DND-41 (cell line): Measurements from ENCODE around the gene VPS11.
"Not testable (repeated sequence)": the region's sequence is repeated elsewhere in the genome, so short reads cannot be mapped to it uniquely, and the experiment has no call there.

Source experiments
- ATAC-seq: fragments of 200-7000 bp; cut with Tn5 transposase; 3 replicates; pipeline ENCODE4 v1.9.1; 2021; ENCODE audit warnings: low read depth; ENCODE audit not compliant: insufficient read depth
- DNase-seq: peaks from one replicate; pipeline ENCODE4 v3.0.0-alpha.2; 2020
- H2AFZ ChIP-seq: 2 replicates; pipeline ENCODE4 v1.6.0; 2012; ENCODE audit warnings: low read depth, low read length
- H3K27ac ChIP-seq: 2 replicates; pipeline ENCODE4 v1.5.1; 2012; ENCODE audit warnings: low read length, inconsistent platforms
- H3K27me3 ChIP-seq: fragments of 200-600 bp; sonication (generic); 2 replicates; pipeline ENCODE4 v1.6.0; 2012; ENCODE audit warnings: low read length, mild to moderate bottlenecking, inconsistent platforms; ENCODE audit not compliant: insufficient read depth, poor library complexity
- H3K36me3 ChIP-seq: 2 replicates; pipeline ENCODE4 v1.5.1; 2012; ENCODE audit warnings: low read length, inconsistent platforms; ENCODE audit not compliant: insufficient read depth
- H3K4me1 ChIP-seq: 2 replicates; pipeline ENCODE4 v1.5.1; 2012; ENCODE audit warnings: mild to moderate bottlenecking, low read length; ENCODE audit not compliant: insufficient read depth
- H3K4me2 ChIP-seq: 2 replicates; pipeline ENCODE4 v1.6.0; 2012; ENCODE audit warnings: mild to moderate bottlenecking, moderate library complexity, low read length, inconsistent platforms; ENCODE audit not compliant: insufficient read depth
- H3K4me3 ChIP-seq, 2 experiments: fragments of 200-600 bp in 1 of 2; shearing (Covaris generic) in 1 of 2; 2 replicates each; pipeline ENCODE4 v1.5.1; 2012 to 2016; ENCODE audit warnings: inconsistent platforms in 2 of 2, low read length in 2 of 2, mild to moderate bottlenecking in 2 of 2, low read depth in 1 of 2, moderate library complexity in 1 of 2
- H3K79me2 ChIP-seq: 2 replicates; pipeline ENCODE4 v1.6.0; 2012; ENCODE audit warnings: low read length, inconsistent platforms; ENCODE audit not compliant: insufficient read depth
- H3K9ac ChIP-seq: 2 replicates; pipeline ENCODE4 v1.6.0; 2012; ENCODE audit warnings: low read depth, mild to moderate bottlenecking, inconsistent platforms, low read length, moderate library complexity
- H3K9me3 ChIP-seq: 2 replicates; pipeline ENCODE4 v1.5.1; 2012; ENCODE audit warnings: low read length, moderate library complexity, mild to moderate bottlenecking, inconsistent platforms; ENCODE audit not compliant: insufficient read depth, severe bottlenecking
- H4K20me1 ChIP-seq: 2 replicates; pipeline ENCODE4 v1.6.0; 2012; ENCODE audit warnings: low read length; ENCODE audit not compliant: insufficient read depth
- EZH2 ChIP-seq: IDR thresholded peaks from 3 replicates; pipeline ENCODE4 v1.6.1; 2012; ENCODE audit warnings: borderline replicate concordance, low read depth, mild to moderate bottlenecking, moderate library complexity, low read length, inconsistent platforms; ENCODE audit not compliant: severe bottlenecking
- TF ChIP-seq, protein P1 (sequence below): IDR thresholded peaks from 2 replicates; pipeline ENCODE4 v1.5.1; 2012; ENCODE audit warnings: borderline replicate concordance, low read length, moderate library complexity, mild to moderate bottlenecking; ENCODE audit not compliant: poor library complexity, severe bottlenecking; ENCODE audit errors: extremely low read depth

VPS11 gene

DNA sequence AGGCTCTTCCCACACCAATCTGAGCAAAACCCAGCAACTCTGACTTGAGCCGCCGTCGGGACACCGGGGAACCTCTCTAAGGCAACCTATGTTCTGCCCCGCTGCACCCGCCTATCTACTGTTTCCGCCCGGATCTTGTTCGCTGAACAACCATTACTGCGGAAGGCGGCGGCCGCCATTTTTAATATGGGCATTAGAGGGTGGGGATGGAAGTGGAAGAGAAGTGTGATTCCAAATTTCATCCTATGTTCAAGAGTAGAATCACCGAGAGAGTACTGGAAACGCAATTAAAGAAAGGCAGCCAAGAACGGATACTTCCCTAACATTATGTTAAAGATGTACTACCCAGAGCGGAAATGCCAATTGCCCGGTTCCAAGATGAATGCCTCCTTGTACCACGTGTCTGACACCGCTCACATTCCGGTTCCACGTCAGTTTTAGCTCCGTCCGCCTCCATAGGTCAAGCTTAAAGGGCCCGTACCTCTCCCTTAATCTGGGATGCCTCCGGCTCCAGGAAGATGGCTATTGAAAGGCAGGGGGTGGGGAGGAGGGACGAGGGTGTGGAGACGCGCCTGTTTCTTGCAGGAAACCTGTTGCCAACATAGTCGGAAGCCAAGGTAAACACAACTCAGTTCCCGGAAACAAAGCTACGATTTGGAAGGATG lies 34.3 kb downstream of the VPS11 start, which contains the start of gene DPAGT1:
DPAGT1 (minus strand) TSS at position 95 of the 665 bp plus-strand sequence. CDS start 198 bp downstream, outside the sequence.
- H3K4me3 ChIP-seq: peak within 1 kb of the TSS; percentile 71 to 77
- ATAC-seq: peak; percentile 87
- H3K27ac ChIP-seq: peak within 1 kb of the TSS; percentile 90
- DNase-seq: peak; percentile 90
- peak within 1 kb of the TSS; percentile 83 for H2AFZ ChIP-seq
- no peaks in the 10 kb centered on the region for H4K20me1 ChIP-seq
- TF ChIP-seq, protein P1, sequence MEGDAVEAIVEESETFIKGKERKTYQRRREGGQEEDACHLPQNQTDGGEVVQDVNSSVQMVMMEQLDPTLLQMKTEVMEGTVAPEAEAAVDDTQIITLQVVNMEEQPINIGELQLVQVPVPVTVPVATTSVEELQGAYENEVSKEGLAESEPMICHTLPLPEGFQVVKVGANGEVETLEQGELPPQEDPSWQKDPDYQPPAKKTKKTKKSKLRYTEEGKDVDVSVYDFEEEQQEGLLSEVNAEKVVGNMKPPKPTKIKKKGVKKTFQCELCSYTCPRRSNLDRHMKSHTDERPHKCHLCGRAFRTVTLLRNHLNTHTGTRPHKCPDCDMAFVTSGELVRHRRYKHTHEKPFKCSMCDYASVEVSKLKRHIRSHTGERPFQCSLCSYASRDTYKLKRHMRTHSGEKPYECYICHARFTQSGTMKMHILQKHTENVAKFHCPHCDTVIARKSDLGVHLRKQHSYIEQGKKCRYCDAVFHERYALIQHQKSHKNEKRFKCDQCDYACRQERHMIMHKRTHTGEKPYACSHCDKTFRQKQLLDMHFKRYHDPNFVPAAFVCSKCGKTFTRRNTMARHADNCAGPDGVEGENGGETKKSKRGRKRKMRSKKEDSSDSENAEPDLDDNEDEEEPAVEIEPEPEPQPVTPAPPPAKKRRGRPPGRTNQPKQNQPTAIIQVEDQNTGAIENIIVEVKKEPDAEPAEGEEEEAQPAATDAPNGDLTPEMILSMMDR: no peak
- TF ChIP-seq EZH2: no peak
- peaks cover 46% of the 10 kb centered on the region for H3K4me1 ChIP-seq
- peak within 1 kb of the TSS; percentile 78 for H3K9ac ChIP-seq
- peaks cover 37% of the 10 kb centered on the region for H3K79me2 ChIP-seq
- no peaks in the 10 kb centered on the region for H3K9me3 ChIP-seq
- peaks cover 26% of the 10 kb centered on the region for H3K36me3 ChIP-seq
- H3K27me3 ChIP-seq: no peaks in the 10 kb centered on the region
- peak within 1 kb of the TSS; percentile 90 for H3K4me2 ChIP-seq

DNA sequence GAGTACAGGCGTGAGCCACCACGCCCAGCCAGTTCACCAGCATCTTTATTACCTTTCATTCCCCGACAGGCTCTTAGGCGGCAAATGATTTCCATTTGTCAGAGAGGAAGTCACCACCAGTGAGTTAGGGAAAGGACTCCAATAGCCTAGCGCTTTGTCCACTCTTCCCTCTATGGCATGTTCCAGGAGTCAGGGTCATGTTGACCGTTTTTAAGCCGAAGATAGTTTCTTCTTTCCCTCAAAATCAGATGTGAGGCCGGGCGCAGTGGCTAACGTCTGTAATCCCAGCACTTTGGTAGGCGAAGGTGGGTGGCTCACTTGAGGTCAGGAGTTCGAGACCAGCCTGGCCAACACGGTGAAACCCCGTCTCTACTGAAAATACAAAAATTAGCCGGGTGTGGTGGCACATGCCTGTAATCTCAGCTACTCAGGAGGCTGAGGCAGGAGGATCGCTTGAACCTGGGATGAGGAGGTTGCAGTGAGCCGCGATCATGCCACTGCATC lies 35.6 kb downstream of the VPS11 start:
- not testable (repeated sequence) for H3K27me3 ChIP-seq, H3K9me3 ChIP-seq, DNase-seq, H2AFZ ChIP-seq, H4K20me1 ChIP-seq, ATAC-seq
- peaks cover 48% of the 10 kb centered on the region for H3K79me2 ChIP-seq
- H3K9ac ChIP-seq: peak overlapping the region; percentile 78
- peaks cover 13% of the 10 kb centered on the region for H3K36me3 ChIP-seq
- peaks cover 48% of the 10 kb centered on the region for H3K4me1 ChIP-seq
- H3K4me3 ChIP-seq: peak overlapping the region in 1 of 2 experiments; percentile 77; a peak in 2 of 4 replicates
- peak overlapping the region; percentile 90 for H3K27ac ChIP-seq
- H3K4me2 ChIP-seq: peak overlapping the region; percentile 90

DNA sequence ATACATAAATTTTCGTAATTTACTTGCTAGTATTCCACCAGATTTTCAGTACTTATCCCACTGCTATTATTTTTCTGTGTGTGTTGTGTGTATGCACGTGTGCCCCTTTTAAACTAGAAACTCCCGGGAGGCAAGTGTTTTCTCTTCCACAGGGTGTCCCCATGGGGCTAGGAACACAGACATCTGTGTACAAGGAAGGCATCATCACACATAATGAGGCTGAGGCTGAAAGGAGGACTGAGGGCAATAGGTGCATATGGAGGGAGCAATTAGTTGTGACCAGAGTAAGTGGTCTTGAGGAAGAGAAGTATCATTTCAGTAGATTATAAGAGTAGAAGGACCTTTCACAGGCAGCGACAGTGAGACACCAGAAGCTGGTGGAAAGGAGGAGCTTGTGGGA lies 36.2 kb downstream of the VPS11 start:
- Histone ChIP-seq H3K27ac (no peak overlapping the region), H3K9ac (no peak overlapping the region), H3K4me3 (no peak overlapping the region), H3K36me3 (peaks cover 7% of the 10 kb centered on the region), H2AFZ (no peak overlapping the region), H3K79me2 (peaks cover 53% of the 10 kb centered on the region), H3K9me3 (no peaks in the 10 kb centered on the region), H3K27me3 (no peaks in the 10 kb centered on the region), H4K20me1 (peaks cover 9% of the 10 kb centered on the region; the same call in 1 of the 2 replicates), H3K4me1 (peaks cover 54% of the 10 kb centered on the region), H3K4me2 (peak overlapping the region; percentile 90; the same call in 1 of the 2 replicates)
- ATAC-seq (no peak), DNase-seq (no peak)
- TF ChIP-seq EZH2: no peak
- TF ChIP-seq, protein P1: peak; percentile 29
